Heart left ventricle (tissue), 16 donors: ENCODE data around the gene PCDHAC2. TPM values are rescaled to one million over a fixed set of nuclear protein-coding genes. Genes with fewer than 3 reads are reported as not detected.
A peak's percentile ranks its signal among the peaks of the same experiment; 100 is the strongest.

Source experiments
- ATAC-seq, 4 donors: fragments of 200-7000 bp; cut with Tn5 transposase; one replicate each; pipeline ENCODE4 v1.9.1; 2020 to 2022; ENCODE audit warnings: moderate library complexity in 4 of 4, mild to moderate bottlenecking in 3 of 4, moderate number of reproducible peaks in 1 of 4
- DNase-seq, 5 donors: peaks; one replicate each; pipeline ENCODE4 v3.0.0-alpha.2; 2020
- H3K27ac ChIP-seq, 12 donors: fragments of 200-600 bp; sonication (generic) in 4 of 12; one replicate each; pipeline versions ENCODE4 v1.5.0 to v1.8.0; 2016 to 2022; ENCODE audit warnings: mild to moderate bottlenecking in 2 of 12
- H3K27me3 ChIP-seq, 9 donors: fragments of 200-600 bp; sonication (generic) in 2 of 9; one replicate each; pipeline versions ENCODE4 v1.5.1 to v1.8.0; 2016 to 2022; ENCODE audit warnings: mild to moderate bottlenecking in 3 of 9
- H3K36me3 ChIP-seq, 9 donors: fragments of 200-600 bp; sonication (generic) in 2 of 9; one replicate each; pipeline versions ENCODE4 v1.5.0 to v1.8.0; 2018 to 2022; ENCODE audit warnings: mild to moderate bottlenecking in 2 of 9
- H3K4me1 ChIP-seq, 12 donors: fragments of 200-600 bp; sonication (generic) in 4 of 12; one replicate each; pipeline versions ENCODE4 v1.5.0 to v1.8.0; 2016 to 2022; ENCODE audit warnings: mild to moderate bottlenecking in 3 of 12
- H3K4me3 ChIP-seq, 12 donors: fragments of 200-600 bp; sonication (generic) in 4 of 12; one replicate each; pipeline versions ENCODE4 v1.5.0 to v1.8.0; 2017 to 2022; ENCODE audit warnings: mild to moderate bottlenecking in 9 of 12, moderate library complexity in 4 of 12
- H3K9me3 ChIP-seq, 12 donors: fragments of 200-600 bp; sonication (generic) in 4 of 12; one replicate each; pipeline versions ENCODE4 v1.5.0 to v1.8.0; 2016 to 2022; ENCODE audit warnings: mild to moderate bottlenecking in 1 of 12
- CTCF ChIP-seq, 12 donors: fragments of 200-600 bp; sonication (generic) in 4 of 12; IDR thresholded peaks; one replicate each; pipeline versions ENCODE4 v1.5.0 to v1.8.0; 2018 to 2022; ENCODE audit warnings: antibody characterized with exemption in 12 of 12, mild to moderate bottlenecking in 5 of 12
- POLR2A ChIP-seq, 2 donors: fragments of 450-650 bp; IDR thresholded peaks; one replicate each; pipeline ENCODE4 v1.6.1; 2017; ENCODE audit warnings: antibody characterized with exemption in 2 of 2, mild to moderate bottlenecking in 2 of 2, moderate library complexity in 2 of 2
- WGBS, 4 donors: extraction: QIAGEN DNeasy Blood & Tissue Kit in 2 of 4; methylation state at CpG; one replicate each; pipeline versions ENCODE4 v1.1.5 to v1.1.7; 2013 to 2018; 5-methylcytosine and 5-hydroxymethylcytosine counted together
- intact Hi-C, 10 donors: fragments of 100-400 bp; cut with DNase I; formaldehyde crosslinking; loops; one replicate each; pipeline versions ENCODE4 v1.11.1 to v1.14.2; 2022
- polyA plus RNA-seq, 2 donors: library from polyadenylated mRNA; stranded (reverse); fragments of 200-250 nt; gene quantifications; one replicate each; pipeline ENCODE4 v1.2.3, GENCODE V29; 2013
- total RNA-seq, 9 donors: library from RNA; depleted of rRNA in 2 of 9; stranded (reverse); fragments of >200 nt in 2 of 9; fragmentation: NEBNext Ultra II Directional in 3 of 9; extraction: Animal tissue kit (Norgen Biotek cat#: 25700) in 3 of 9; gene quantifications; one replicate each; pipeline versions ENCODE4 v1.1.0 to v1.2.4, GENCODE V29; 2016 to 2023
- donor health status: ischemic (EF 13 %, LVEDD 7.1; RV severe dilation, severe dysfunction).
- donor health status: healthy with polysubstance abuse.
- donor health status: DM: no; HTN: yes; CAD: no.
- donor health status: DM: no; HTN: no; CAD: no.
- donor health status: ischemic (EF 25% LVEDD 6.9; RV normal size, moderate dysfunction).
- donor health status: ischemic (EF 25% LVEDD 5.7; RV mildly dilated, moderate dysfunction).
- donor health status: healthy.
- donor health status: DM: yes; HTN: yes; CAD: no.
- donor health status: ischemic (EF 35%, LVEDD 5.7; RV mildly dilated, moderate dysfunction).
- donor health status: nonischemic (EF 11% LVEDD 7.7; RV severe dilation, severe dysfunction).
- donor health status: DM: yes; HTN: yes; CAD: no.
- donor health status: PGD.
- donor health status: ischemic (EF 29% LVEDD 5.4; RV normal size, mild dysfunction).
- donor health status: nonischemic (EF 23%, LVEDD 6.1; RV moderate dilation, normal function).

PCDHAC2 gene
- total and polyA plus RNA-seq, 11 donors = 0.07 to 2.2 (median 0.40) TPM; not detected in 1

- intact Hi-C loops = no loop called here
- no peak for DNase-seq
- Histone ChIP-seq H3K36me3 (no peaks in the 10 kb centered on the region), H3K4me3 (no peak overlapping the region), H3K9me3 (no peaks in the 10 kb centered on the region), H3K4me1 (no peaks in the 10 kb centered on the region), H3K27ac (no peak overlapping the region), H3K27me3 (peaks cover 0 to 14% (median 0%) of the 10 kb centered on the region in 9 donors)
- no peak for ATAC-seq
- 38 to 58% (median 53%) methylated on average over 2 of the region's 2 CpGs for WGBS, 4 donors
- TF ChIP-seq CTCF (IDR thresholded peaks at IDR 0.05) = no peak
- TF ChIP-seq POLR2A (IDR thresholded peaks at IDR 0.05) = no peak
These were observed 26.6 kb downstream of the PCDHAC2 start for GRCh38 chr5:140992828-140993227.

- peaks cover 0 to 26% (median 6%) of the 10 kb centered on the region in 9 donors for H3K27me3 ChIP-seq
- no peaks in the 10 kb centered on the region for H3K4me1 ChIP-seq
- no peak overlapping the region for H3K27ac ChIP-seq
- ATAC-seq (no peak), DNase-seq (no peak)
- no peaks in the 10 kb centered on the region for H3K36me3 ChIP-seq
- H3K4me3 ChIP-seq = no peak overlapping the region
- TF ChIP-seq CTCF (IDR thresholded peaks at IDR 0.05) (no peak), POLR2A (IDR thresholded peaks at IDR 0.05) (no peak)
- no peaks in the 10 kb centered on the region for H3K9me3 ChIP-seq
- 54 to 81% (median 72%) methylated on average over 1 of the region's 1 CpG for WGBS, 4 donors
- intact Hi-C loops = no loop called here
These were observed 29.8 kb downstream of the PCDHAC2 start for GRCh38 chr5:140996060-140996459.

GRCh38 chr5:140998921-140999410 lies 32.7 kb downstream of the PCDHAC2 start:
- DNase-seq = no peak
- intact Hi-C loops = no loop called here
- no peak for ATAC-seq
- no peaks in the 10 kb centered on the region for H3K36me3 ChIP-seq
- no peak for TF ChIP-seq POLR2A (IDR thresholded peaks at IDR 0.05)
- TF ChIP-seq CTCF (IDR thresholded peaks at IDR 0.05) = no peak
- WGBS, 4 donors = 55 to 70% (median 58%) methylated on average over 2 of the region's 2 CpGs
- H3K9me3 ChIP-seq = no peaks in the 10 kb centered on the region
- peaks cover 3 to 39% (median 20%) of the 10 kb centered on the region in 9 donors for H3K27me3 ChIP-seq
- no peak overlapping the region for H3K27ac ChIP-seq
- no peak overlapping the region for H3K4me3 ChIP-seq
- peaks cover 0 to 12% (median 2%) of the 10 kb centered on the region in 12 donors for H3K4me1 ChIP-seq

GRCh38 chr5:141001446-141001843 lies 35.2 kb downstream of the PCDHAC2 start:
- ATAC-seq (no peak), DNase-seq (no peak)
- 3 to 7% (median 5%) methylated on average over 9 of the region's 9 CpGs for WGBS, 4 donors
- Histone ChIP-seq H3K4me3 (peak overlapping the region in 8 of 12 donors; percentile 5 to 39 (median 26)), H3K9me3 (no peaks in the 10 kb centered on the region), H3K4me1 (peaks cover 0 to 12% (median 2%) of the 10 kb centered on the region in 12 donors), H3K27ac (no peak overlapping the region), H3K36me3 (no peaks in the 10 kb centered on the region), H3K27me3 (peaks cover 3 to 39% (median 20%) of the 10 kb centered on the region in 9 donors)
- no peak for TF ChIP-seq POLR2A (IDR thresholded peaks at IDR 0.05)
- TF ChIP-seq CTCF (IDR thresholded peaks at IDR 0.05) = no peak
- intact Hi-C loops = no loop called here
